Pulmonary artery endothelial cell (primary cell): Measurements from ENCODE around the gene NRSN2. TPM values are rescaled to one million over a fixed set of nuclear protein-coding genes. Genes with fewer than 3 reads are reported as not detected.
A peak's percentile ranks its signal among the peaks of the same experiment; 100 is the strongest.

Experiments used
- DNase-seq: peaks from one replicate; pipeline ENCODE4 v3.0.0-alpha.2; 2011; ENCODE audit warnings: low read depth, low spot score
- total RNA-seq: library from RNA; depleted of rRNA; stranded (reverse); fragments of >200 nt; gene quantifications from 2 replicates; pipeline ENCODE4 v1.2.3, GENCODE V29; 2014

The NRSN2 gene
- 15.2 and 19.0 TPM in 2 replicates for total RNA-seq

GRCh38 chr20:346640-347316 is at the start of gene NRSN2:
Gene NRSN2 (plus strand): TSS chr20:347111. CDS start chr20:349644, 2,533 bp downstream.
- DNase-seq = no peak

DNA sequence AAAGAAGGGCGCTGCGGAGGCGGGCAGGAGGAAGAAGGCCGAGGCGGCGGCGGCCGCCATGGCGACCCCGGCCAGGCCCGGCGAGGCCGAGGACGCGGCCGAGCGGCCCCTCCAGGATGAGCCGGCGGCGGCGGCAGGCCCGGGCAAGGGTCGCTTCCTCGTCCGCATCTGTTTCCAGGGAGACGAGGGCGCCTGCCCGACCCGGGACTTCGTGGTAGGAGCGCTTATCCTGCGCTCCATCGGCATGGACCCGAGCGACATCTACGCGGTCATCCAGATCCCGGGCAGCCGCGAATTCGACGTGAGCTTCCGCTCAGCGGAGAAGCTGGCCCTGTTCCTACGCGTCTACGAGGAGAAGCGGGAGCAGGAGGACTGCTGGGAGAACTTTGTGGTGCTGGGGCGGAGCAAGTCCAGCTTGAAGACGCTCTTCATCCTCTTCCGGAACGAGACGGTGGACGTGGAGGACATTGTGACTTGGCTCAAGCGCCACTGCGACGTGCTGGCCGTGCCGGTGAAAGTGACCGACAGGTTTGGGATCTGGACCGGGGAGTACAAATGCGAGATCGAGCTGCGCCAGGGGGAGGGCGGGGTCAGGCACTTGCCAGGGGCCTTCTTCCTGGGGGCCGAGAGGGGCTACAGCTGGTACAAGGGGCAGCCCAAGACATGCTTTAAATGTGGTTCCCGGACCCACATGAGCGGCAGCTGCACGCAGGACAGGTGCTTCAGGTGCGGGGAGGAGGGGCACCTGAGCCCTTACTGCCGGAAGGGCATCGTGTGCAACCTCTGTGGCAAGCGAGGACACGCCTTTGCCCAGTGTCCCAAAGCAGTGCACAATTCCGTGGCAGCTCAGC is 48.8 kb upstream of the NRSN2 start:
- DNase-seq = no peak

DNA sequence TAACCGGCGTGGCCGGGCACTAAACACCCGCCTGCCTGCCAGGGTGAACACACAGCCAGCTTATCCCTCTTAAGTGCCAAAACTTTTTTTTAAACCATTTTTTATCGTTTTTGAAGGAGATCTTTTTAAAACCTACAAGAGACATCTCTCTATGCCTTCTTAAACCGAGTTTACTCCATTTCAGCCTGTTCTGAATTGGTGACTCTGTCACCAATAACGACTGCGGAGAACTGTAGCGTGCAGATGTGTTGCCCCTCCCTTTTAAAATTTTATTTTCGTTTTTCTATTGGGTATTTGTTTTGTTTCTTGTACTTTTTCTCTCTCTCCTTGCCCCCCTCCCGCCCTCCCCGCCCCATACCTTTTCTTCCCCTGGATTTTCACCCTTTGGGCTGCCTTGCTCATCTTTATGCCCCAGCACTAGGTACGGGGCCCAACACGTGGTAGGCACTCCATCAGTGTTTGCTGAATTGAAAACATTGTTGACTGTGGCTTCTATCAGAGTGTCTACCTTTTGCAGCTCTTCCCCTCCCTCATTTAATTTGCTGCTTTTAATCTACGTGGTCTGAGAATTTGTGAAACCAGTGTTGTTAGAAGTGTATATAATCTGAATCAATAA is 48.0 kb upstream of the NRSN2 start:
- DNase-seq = no peak

GRCh38 chr20:300345-300990 is 46.4 kb upstream of the NRSN2 start:
- no peak for DNase-seq

DNA sequence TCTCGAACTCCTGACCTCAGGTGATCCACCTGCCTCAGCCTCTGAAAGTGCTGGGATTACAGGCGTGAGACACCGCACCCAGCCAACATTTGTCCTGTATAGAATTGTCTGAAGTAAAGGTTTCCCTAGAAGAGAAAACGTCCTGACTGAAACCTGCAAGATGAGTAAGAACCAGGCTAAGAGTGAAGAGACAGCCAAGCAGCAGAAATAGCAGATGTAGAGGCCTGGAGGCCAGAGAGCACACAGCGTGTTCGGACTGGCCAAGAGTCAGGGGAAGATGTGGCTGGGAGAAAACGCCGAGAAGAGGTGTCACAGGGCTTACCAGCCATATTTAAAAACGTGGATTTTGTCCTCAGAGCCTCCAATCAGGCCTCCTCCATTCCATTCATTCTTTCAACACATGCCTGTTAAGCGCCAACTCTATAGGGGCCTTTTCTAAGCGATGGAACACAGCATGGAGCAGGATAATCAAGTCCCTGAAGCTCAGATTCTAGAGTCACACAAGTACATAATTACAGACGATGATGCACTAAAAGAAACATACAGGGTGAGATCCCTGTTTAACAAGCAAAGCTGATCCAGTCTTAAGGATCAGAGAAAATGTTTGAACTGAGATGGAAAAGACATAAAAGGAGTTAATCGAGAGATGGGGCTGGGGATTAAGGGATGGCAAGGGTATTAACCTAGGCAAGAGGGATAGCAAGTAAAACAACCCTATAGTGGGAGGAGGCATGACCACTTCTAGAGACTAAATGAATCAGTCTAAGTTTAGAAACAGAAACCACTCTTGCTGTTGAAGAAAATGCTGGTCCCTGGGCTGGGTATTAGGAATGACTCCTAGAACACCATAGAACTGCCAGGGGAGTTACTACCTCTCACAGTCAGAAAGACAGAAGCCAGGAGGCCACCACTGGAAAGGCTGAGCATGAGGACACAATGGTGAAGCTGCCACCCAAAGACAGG is 44.7 kb upstream of the NRSN2 start:
- DNase-seq = no peak

GRCh38 chr20:305745-306144 is 41.2 kb upstream of the NRSN2 start:
- no peak for DNase-seq

- no peak for DNase-seq
Measured at GRCh38 chr20:308427-309038, 38.4 kb upstream of the NRSN2 start.

DNA sequence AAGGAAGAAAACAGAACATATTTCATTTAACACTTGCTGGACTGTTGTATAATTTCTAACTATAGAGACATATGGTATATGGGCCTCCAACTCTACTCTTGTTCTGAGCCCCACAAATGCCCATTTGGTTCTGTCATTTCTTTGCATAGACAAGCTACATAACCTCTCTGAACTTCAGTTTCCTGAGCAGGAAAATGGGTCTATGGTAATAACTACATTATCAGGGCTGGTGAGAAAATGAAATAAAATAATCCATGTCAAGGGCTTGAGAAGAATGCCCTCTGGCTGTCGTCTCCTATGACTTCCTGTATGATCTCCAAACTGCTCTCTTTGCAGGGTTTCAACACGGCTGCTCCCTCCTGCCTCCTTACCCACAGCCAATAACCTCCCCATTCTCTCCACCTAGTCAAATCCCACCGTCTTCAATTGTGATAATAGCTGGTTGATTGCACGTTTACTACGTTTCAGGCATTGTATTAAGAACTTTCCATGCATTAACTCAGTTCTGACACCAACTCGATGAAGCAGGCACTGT is 37.5 kb upstream of the NRSN2 start:
- no peak for DNase-seq

- peak; percentile 97 for DNase-seq
Measured at GRCh38 chr20:309841-310644, 36.9 kb upstream of the NRSN2 start.

DNA sequence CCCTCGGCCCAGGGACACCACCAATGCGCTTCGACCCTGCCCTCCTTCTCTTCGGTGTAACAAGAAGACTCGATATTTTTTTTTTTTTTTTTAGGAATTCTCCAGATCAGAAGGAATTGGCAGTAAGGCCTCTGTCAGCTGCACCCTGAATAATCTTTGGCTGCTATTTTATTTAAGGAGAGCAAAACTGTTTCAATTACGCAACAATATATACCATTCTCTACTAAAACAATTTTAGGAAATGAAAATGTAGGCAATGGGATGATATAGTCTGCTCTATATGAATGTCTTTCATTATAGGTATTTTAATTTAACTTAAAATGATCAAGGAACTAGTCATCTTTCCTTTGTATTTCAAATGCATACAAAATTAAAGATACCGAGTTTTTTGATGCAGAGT is 36.3 kb upstream of the NRSN2 start:
- DNase-seq = no peak

DNA sequence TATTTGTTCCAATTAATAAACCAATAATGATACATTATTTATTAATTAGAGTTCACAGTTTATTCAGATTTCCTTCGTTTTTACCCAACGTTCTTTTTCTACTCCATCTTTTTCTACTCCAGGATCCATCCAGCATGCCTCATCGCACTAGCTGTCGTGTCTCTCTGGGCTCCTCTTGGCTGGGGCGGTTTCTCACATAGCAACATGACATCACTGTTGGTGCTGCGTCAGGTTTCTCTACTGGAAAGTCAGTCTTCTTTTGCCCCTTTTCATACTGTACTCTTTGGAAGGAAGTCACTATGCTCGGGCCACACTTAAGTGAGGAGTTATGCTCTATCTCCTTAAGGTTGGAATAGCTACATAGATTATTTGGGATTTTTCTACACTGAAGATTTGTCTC is 35.3 kb upstream of the NRSN2 start:
- DNase-seq = no peak

DNA sequence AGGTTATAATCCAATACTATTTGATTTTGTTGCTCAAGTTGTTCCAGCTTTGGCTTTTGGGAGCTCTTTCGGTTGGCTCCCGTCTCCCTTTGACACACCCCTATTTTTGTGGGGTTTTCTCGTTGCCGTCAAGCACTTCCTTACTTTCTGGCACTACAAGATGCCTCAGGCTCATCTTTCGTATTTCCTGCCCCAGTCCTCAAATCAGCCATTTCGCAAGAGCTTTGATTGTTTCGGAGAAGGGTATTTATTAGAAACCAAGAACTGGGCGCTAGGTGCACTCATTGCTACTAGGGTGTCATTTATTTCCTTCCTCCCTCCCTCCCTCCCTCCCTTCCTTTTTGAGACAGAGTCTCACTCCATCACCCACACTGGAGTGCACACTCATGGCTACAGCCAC is 34.8 kb upstream of the NRSN2 start:
- DNase-seq = no peak

DNA sequence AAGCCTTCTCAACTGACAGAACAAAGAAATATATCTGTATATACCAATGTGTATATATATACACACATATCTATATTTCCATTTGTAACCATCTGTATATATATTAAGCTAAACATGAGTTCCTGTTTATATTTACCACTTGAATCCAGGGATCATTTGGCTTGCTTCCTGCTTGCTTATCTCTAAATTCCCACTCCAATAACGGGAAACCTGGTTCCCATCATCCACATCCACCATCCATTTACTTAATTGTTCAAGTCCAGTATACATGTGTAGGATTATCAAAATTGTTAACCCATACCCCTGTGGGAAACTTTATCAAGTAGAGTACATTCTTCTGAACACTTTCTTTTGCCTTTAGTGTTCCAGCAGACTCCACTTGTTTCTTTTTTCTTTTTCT is 34.0 kb upstream of the NRSN2 start:
- no peak for DNase-seq

DNA sequence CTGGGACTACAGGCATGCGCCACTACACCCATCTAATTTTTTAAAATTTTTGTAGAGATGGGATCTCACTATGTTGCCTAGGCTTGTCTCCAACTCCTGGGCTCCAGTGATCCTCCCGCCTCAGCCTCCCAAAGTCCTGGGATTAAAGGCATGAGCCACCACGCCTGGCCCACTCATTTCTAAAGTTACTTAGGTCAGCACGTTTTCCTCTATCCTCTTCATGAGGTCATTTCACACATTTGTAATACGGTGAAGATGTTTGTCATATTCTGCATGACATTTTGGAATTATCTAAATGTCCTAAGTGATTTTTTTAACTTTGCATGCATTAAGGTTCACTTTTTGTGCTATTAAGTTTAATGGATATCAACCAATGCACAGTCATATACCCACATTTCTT is 33.5 kb upstream of the NRSN2 start:
- DNase-seq = no peak

GRCh38 chr20:313948-314347 is 33.0 kb upstream of the NRSN2 start:
- no peak for DNase-seq

GRCh38 chr20:316316-317068 is 30.4 kb upstream of the NRSN2 start:
- no peak for DNase-seq

DNA sequence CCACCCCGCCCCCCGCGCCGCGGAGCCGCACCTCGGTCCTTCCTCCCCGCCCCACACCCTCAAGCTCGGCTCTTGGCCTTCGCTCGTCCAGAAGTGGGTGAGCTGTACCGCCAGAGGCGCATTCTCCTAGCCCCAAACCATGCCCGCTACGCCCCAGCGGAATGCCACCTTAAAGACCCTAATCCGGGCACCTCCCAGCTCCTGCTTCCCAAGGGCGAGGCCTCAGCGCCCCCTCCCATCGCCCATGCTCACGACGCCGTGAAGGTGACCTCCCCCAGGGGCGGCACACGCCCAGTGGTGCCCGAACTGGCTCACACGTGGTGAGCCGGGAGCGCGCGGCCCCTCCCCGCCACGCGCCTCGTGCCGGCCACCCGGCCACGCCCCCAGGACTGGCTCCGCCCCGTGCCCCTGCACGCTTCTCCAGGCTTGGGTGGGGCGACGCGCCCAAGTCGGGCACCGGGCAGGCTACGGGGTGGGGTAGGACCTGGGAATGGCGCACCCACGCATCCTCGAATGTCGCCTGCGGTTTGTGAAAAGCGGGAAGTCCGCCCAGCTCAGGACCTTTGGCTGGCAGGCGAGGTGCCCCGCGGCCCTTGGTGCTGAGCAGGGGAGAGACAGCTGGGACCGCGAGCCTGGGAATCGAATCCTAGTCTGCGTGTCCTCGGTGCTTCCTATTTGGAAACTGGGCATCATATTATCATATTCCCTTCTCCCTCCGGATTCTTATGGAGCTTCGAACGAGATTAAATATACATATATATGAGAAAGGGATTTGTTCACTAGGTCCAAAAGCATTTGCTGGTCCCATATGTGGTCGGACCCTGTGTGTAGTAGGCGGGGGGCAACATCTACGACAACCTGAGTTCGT is 22.5 kb upstream of the NRSN2 start:
- no peak for DNase-seq
